Stimulated activated CD8-positive, alpha-beta memory T cell treated with anti-CD3 and anti-CD28 coated beads, Interleukin-2, amount 100 ng/mL, for 48 hours (primary cell): ENCODE data around the gene GPR146.
A peak's percentile ranks its signal among the peaks of the same experiment; 100 is the strongest.

Source experiments
- DNase-seq, 2 donors: peaks; one replicate each; pipeline ENCODE4 v3.0.0-alpha.2; 2020; ENCODE audit warnings: low read depth in 2 of 2

The GPR146 gene

DNA sequence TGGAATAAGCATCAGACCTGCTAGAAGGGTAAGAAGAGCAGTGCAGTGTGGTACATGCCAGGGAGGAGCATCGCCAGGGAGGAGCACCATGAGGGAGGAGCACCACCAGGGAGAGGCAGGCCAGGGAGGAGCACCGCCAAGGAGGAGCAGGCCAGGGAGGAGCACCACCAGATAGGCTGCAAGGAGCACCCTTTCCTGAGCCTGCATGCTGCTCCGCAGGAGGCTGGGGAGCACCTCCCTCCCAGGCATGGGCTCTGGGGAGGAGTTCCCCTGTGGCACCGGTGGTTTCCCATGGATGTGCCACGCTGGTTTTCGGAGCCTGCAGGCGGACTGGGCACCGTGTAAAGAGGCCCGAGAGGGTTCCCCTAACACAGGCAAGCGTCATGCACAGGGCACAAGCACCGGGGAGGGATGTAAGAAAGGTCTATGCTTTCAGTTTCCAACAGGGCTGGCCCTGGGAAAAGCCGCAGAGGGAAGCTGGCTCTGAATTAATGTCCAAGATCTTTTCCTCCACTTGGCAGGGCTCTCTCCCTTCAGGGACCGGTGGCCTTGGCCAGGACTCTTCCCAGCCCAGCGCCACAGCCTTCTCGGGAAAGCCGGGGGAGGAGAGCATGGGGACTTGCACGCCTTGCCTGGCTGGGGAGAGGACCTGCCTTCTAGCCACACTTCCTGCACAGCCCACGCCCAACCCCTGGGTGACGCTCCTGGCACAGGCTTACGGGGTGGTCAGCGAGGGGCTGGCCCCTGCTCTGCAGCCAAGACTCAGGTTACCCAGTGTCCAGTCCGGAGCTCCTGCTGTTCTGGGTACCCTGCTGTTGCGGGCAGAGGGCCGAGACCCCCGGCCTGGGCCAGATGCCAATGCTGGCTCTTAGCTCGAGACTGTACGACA, 32.1 kb downstream of the GPR146 start:
- DNase-seq, result no peak

DNA sequence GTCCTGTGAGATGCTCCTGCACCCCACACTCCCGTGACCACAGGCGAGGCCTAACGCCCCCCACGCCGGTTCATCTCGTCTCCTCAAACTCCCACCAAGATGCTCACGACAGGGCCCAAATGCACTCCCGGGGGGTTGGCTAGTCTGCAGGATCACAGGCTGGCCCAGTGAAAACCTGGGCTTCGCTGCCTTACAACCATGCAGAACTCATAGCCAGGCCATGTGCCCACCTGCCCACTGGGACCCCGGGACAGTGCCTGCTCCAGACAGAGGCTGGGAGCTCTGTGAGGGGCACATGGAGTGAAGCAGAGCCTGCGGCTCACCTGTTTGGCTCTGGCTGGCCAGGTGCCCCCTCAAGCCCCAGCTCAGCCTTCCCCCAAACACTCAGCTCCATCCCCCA, 34.2 kb downstream of the GPR146 start:
- DNase-seq, result no peak

DNA sequence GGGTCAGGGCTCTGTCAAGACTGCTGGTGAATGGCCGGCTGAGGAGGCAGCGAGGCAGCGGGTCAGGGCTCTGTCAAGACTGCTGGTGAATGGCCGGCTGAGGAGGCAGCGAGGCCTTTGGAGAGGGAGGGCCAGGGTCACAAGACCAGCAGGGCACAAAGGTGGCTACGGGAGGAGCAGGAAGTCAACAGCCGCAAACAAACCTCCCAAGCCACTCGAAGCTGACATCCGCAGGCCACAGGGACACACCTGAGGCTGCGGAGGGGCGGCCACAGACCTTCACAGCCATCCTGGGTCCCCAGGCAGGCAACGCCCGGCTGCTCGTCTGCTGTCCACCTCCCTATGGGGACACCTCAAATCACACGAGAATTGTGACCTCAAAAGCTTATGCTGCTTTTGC, 34.6 kb downstream of the GPR146 start:
- DNase-seq, result no peak

DNA sequence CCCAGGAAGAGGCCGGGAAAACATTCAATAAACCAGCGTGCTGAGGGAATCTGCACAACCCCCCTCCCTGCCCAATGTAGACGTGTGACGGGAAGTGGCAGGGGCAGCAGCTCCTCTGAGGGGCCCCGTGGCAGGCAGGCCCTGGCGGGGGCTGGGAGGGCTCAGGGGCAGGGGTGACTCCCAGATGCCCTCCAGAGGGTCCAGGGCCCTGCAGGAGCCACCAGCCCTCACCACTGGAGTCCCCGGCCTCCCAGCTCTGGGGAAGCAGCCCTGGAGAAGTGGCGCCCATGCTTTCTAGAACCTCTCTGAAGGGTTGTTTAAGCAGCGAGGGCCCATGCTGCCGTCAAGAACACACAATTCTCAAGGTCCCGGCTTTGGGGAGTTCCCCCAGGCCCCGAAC, 35.2 kb downstream of the GPR146 start:
- DNase-seq, result no peak

DNA sequence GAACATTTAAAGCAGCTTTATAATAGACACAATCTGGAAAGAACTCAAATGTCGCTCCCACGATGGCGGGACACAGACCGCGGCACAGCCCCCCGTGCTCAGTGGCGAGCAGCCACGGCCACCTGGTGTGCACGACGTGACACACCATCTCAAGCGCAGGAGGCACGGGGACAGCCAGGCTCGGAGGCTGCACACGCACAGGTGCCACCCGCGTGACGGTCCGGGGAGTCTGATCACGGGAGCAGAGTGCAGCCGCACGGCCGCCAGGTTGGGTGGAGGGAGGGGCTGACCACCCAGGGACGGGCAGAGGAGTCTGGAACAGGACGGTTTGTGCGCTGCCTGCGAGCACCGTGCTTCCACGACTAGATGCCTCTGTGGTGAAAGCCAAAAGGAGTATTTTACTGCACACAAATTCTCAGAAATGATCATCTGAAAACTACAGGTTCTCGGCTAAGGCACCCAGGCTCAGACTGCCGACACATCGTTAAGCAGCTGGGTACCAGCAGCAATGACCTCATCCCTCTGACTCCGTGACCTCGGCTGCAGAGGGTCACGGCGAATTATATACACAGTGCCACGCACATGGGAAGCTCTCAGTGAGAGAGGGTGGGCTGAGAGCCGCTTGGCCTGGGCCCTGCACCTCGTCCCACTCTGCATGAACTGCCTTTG, 36.0 kb downstream of the GPR146 start:
- DNase-seq, result no peak

DNA sequence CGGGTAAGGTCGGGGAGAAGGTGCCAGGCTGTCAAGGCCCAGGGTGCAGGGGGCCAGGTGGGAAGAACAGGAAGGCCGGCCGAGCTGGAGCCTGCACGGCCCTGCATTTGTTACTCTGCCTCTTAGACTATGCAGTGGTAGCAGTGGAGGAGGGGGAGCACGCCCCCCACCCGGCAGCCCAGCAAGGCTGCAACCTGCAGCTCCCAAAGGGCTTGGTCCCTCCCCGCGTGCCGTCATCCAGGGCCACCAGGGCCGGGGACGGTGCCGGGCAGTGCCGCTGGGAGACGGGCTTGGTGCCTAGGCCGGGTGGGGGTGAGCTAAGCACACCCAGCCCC, 36.5 kb downstream of the GPR146 start:
- DNase-seq, result no peak

DNA sequence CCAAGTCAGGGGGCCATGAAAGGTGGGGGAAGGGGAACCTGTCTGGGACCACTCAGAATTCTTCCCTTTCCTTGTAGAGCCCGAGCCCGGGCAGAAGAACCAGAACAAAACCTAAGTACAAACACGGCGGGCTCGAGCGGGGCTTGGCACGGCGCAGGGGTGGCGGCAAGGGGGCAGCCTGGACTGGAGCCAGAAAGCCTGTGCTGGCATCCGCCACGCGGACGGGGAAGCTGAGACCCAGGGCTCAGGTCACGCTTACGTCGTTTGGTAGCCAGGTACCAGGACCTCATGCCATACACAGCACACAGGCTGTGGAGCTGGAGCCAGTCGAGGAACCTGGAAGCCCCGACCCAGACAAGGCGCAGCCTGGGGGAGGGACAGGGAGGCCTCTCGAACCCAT, 37.0 kb downstream of the GPR146 start:
- DNase-seq, result no peak

DNA sequence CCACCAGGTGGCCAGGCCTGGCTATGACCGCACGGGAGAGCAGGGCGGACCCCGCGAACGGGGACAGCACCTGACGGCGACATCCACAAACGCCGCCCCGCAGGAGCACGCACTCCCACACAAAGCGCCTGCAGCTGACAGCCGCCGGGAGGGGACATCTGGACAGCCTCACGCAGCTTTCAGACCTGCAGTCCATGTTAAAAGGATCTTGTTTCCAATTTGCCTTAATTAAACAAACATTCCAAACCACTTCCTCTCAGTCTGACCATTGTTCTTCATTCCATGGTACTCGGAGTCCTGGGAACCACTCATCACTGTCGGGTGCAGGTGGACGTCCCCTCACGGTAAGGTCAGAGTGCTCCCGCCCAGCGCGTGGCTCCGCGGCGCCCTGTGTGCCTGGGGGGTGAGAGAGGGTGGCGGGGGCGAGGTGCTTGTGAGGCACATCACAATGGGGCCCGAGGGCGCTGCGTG, 37.6 kb downstream of the GPR146 start:
- DNase-seq, result no peak

DNA sequence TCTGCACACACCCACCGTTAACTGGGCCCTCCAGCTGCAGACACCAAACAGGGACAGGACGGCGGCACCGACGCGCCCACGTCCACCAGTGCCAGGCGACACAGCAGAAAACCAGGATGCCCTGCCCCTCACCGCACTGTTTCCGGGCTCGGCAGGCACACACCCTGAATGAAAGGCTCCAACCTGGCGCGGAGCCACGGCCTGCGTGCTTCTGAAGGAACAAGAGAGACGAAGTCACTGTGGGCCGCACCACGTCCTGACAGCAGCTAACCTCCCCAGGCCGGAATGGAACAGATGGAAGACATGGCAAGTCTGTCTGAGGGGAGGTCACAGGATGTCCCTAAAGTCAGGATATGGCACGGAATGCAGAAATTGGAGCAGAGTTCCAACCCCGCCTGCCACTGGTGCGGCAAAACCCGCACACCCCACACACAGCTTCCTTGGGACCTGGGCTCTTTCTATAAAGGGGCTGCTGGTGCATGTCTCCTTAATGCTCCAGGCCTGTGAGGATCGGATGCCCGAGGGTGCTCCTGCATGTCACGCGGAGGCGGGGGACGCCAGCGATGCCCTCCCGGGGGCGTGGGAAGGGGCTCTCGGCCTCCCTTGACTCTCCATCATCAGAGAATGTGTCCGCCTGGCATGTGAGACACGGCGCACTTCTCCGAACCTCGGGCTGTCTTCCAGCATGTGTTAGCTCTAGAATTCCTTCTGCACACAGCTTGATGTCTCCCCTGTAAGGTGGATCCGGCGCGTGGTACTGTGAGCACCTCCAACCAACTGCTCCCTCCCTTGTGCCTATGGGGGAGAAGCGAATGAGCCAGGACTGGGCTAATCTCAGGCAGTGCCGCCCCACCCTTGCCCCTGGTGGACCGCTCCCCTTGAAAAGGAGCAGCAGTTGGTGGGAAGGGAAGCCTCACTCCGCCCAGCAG, 39.6 kb downstream of the GPR146 start:
- no peak for DNase-seq

DNA sequence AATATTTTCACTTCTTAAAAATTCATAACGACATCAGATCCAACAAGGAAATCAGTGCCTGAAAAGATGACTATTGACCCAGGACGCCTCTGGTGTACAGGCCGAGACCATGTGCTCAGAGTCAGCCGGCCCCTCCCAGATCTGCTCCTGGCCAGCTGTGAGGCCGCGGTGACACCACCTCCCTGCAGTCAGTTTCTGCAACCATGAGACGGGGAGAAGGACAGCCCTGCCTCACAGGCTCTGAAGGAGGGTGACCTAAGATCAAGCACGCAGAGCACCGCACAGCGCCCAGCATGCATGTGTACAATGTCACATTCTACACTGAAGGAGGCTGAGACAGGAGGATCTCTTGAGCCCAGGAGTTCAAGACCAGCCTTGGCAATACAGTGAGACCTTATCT, 40.9 kb downstream of the GPR146 start:
- no peak for DNase-seq

DNA sequence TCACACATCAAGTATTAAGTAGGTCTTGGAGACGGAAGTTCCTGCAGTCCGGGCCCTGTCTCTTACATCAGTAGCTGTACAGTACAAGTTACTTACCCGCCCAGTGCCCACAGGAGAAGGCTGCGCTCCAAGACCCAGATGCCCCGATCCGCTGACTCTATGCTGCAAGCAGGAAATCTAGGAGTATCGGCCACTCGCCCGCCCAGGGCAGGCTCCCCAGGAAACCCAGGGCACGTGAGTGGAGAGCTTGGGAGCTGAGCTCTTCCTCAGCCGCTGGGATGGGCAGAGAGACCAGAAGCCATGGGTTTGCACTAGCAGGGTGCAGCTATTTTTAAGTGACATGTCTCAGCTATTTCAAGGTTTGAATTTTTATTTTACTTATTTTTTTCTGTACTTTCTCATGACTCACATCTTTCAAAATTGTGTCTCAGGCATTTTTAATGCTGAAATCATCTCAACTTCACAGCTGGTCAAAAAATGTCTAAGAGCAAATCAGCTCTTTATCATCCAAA, 41.6 kb downstream of the GPR146 start:
- DNase-seq, result no peak

DNA sequence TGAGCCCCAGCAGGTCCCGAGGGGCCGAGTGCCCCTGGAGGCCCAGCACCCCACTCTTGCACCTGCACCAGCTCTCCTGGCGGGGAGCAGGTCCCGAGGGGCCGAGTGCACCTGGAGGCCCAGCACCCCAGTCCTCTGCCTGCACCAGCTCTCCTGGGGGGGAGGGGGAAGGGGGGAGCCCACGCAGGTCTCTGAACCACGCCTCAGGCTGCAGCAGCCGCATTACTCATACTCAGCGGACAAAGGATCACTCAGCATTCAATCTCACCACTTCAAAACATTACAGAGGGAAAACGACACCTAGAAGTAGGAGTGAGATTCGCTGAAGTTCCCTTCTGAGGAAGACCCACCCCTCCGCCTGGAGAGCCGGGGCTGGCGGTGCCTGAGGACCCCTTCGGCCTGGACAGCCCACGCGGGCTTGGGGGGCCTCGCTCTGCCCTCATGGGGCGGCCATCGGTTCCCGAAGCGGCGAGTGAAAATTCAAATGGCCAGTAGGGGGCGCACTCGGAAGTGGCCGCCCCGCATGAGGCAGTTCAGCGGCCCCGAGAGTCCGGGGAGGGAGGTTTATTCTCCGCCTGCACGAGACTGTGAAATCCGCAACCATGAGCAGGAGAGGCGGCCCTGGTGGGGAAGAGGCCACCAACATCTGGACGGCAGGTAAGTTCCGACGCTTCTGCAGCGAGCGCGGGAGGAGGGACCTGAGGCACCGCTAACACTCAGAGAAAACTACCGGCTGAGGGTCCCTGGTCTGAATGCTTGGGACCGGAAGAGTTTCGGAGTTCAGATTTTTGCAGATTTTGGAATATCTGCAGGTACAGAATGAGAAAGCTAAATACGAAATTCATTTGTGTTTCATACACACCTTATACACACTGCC, 42.5 kb downstream of the GPR146 start:
- peak; percentile 67 to 75 for DNase-seq

DNA sequence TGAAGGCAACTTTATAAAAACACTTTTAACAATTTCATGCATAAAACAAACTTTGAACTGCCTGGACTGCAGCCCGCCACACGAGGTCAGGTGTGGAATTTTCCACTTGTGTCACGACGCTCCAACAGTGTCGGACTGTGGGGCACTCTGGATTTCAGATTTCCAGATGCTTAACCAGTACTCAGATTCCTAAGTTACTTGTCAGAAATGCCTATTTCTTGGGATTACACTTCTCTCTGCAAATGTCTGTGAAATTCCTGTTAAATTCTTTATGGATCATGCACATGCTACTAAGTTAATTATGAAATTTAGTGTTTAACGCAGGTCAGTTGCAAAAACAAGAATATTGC, 43.1 kb downstream of the GPR146 start:
- no peak for DNase-seq

DNA sequence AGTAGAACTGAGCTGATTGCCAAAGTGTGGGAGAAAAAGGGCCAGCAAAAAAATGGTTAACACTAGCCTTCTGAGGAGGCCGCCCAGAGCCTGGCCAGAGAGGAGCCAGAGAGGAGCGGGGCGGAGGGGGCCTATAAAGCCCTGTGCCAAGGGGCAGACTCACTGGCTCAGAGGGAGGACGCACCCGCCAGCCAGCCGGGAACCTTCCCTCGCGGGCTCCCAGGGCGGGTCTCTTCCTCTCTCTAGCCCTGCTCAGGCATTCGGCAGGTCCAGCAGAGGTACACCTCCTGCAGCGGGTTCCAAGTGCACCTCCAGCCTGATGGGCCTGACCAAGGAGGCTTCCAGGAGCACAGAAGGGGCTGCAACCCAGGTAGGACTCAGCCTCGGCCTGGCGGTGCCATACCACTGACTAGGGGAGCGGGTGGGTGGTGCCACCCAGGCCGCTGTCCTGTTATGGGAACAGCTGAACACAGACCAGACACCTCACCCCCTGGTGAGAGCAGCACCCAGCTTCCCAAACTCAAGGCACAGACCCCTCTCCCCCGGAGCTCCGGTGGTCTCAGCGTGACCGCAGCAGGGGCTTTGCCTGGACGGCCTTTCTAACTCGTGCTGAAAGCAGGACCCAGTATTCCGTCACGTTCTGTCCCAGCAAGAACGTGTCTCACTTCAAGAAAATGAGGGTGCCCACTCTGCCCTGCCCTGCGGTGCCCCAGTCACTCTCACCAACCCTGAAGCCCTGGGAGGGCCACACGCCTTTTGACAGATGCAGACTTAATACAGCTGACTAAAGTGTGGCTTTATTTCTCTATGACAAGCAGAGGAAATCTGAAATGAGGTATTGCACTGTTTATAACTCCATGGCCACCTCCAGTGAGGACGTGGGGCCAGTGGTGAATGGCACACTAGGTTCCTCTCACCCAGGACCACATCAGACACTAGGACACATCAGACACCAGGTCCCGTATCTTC, 43.9 kb downstream of the GPR146 start, which contains the start of gene GPER1:
Gene GPER1, plus strand, starts transcription at position 162 of the 969 bp plus-strand sequence. CDS start 3,616 bp downstream, outside the sequence.
- no peak for DNase-seq

DNA sequence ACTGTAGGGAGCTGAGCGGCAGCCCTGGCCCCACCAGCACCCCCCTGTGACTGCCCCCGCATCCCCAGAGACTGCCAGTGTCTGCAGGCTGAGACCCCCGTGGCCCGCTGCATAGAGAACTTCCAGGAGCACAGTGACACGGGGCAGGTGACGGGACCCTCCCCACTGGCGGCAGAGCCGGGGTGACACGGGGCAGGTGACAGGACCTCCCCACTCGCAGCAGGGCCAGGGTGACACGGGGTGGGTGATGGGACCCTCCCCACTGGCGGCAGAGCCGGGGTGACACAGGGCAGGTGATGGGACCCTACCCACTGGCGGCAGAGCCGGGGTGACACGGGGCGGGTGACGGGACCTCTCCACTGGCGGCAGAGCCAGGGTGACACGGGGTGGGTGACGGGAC, 45.9 kb downstream of the GPR146 start:
- DNase-seq, result no peak

DNA sequence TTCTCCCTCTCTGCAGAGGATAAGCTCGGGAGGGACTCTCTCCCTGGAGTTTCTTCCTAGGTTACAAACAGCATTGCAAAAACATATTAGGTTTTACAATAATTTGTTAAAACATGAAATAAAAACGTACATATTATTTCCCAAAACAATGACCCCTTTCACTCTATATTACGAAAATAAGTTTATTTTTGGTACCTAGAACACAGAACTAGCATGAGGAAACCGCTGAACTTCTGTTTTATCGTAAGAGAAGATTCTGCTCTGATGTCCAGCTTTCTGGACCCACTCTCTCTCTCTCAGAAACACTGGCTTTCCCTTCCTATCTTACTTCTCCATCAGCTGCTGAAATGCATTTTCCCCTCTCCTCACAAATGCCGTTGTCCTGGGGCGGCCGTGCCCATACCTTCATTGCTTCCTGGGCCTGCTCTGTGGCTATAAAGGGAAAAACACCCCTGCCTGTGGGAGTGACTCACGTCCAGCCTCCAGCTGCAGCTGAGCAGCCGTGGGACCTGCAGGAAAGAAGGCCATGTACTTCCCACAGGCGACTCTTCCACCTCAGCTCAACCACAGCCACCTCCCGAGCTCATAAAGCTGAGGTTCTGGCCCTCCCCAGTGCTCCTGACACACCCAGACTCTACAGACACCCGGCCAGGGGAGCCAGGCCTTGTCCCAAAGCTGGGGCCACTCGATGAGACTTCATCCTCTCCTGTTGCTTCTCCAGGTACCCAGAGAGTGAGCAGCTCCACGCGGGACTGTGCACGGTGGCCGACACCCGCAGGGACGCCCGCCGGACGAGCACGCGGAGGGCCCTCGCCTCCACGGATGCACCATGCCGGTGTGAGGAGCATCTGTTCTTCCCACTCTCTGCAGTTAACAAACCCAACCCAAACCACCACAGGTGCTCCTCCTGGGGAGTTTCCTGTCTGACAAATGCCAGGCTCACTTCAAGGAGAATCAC, 46.6 kb downstream of the GPR146 start:
- DNase-seq, result no peak

DNA sequence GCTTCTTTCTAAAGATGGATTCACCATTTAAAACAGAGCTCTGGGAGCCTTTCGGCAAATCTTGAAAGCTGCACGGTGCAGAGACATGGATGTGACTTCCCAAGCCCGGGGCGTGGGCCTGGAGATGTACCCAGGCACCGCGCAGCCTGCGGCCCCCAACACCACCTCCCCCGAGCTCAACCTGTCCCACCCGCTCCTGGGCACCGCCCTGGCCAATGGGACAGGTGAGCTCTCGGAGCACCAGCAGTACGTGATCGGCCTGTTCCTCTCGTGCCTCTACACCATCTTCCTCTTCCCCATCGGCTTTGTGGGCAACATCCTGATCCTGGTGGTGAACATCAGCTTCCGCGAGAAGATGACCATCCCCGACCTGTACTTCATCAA, 47.3 kb downstream of the GPR146 start:
- DNase-seq, result no peak

DNA sequence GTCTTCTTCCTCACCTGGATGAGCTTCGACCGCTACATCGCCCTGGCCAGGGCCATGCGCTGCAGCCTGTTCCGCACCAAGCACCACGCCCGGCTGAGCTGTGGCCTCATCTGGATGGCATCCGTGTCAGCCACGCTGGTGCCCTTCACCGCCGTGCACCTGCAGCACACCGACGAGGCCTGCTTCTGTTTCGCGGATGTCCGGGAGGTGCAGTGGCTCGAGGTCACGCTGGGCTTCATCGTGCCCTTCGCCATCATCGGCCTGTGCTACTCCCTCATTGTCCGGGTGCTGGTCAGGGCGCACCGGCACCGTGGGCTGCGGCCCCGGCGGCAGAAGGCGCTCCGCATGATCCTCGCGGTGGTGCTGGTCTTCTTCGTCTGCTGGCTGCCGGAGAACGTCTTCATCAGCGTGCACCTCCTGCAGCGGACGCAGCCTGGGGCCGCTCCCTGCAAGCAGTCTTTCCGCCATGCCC, 47.9 kb downstream of the GPR146 start:
- no peak for DNase-seq
